Keratinocyte (primary cell): ENCODE results near the gene MTMR2. TPM values are rescaled to one million over a fixed set of nuclear protein-coding genes. Genes with fewer than 3 reads are reported as not detected.

Source experiments
- DNase-seq: peaks from one replicate; pipeline ENCODE4 v3.0.0-alpha.2; 2011; ENCODE audit warnings: low read depth, missing footprints, low spot score
- FAIRE-seq: peaks from 2 replicates; lab custom pipeline; 2011; peaks lifted over from hg19 to GRCh38; lab: Jason Lieb, UNC
- H2AFZ ChIP-seq: 2 replicates; pipeline ENCODE4 v1.6.0; 2012; ENCODE audit warnings: low read length, control low read depth, inconsistent platforms; ENCODE audit not compliant: control insufficient read depth
- H3K27ac ChIP-seq: 2 replicates; pipeline ENCODE4 v1.5.1; 2011; ENCODE audit warnings: low read length; ENCODE audit not compliant: control insufficient read depth, insufficient read depth
- H3K27me3 ChIP-seq: 3 replicates; pipeline ENCODE4 v1.6.0; 2011; ENCODE audit warnings: low read length; ENCODE audit not compliant: control insufficient read depth, insufficient read depth; ENCODE audit errors: extremely low read depth
- H3K36me3 ChIP-seq, 2 experiments: 2 replicates in 1 of 2; 3 replicates in 1 of 2; pipeline ENCODE4 v1.5.1; 2011; ENCODE audit warnings: low read length in 2 of 2, mild to moderate bottlenecking in 1 of 2; ENCODE audit not compliant: control insufficient read depth in 2 of 2, insufficient read depth in 2 of 2; ENCODE audit errors: extremely low read depth in 1 of 2
- H3K4me1 ChIP-seq: 3 replicates; pipeline ENCODE4 v1.5.1; 2011; ENCODE audit warnings: low read length; ENCODE audit not compliant: control insufficient read depth, insufficient read depth; ENCODE audit errors: extremely low read depth
- H3K4me2 ChIP-seq: 3 replicates; pipeline ENCODE4 v1.6.0; 2011; ENCODE audit warnings: low read depth, low read length; ENCODE audit not compliant: control insufficient read depth, insufficient read depth; ENCODE audit errors: extremely low read depth
- H3K4me3 ChIP-seq, 3 experiments: fragments of 200-600 bp in 1 of 3; sonication (generic) in 1 of 3; 2 replicates in 2 of 3; 3 replicates in 1 of 3; pipeline ENCODE4 v1.5.1; 2011 to 2016; ENCODE audit warnings: low read length in 3 of 3, mild to moderate bottlenecking in 3 of 3, control low read depth in 2 of 3, inconsistent platforms in 1 of 3, low read depth in 1 of 3, mixed read lengths in 1 of 3, mixed run types in 1 of 3, moderate library complexity in 1 of 3; ENCODE audit not compliant: control insufficient read depth in 2 of 3, insufficient read depth in 2 of 3; ENCODE audit errors: extremely low read depth in 1 of 3
- H3K79me2 ChIP-seq: 2 replicates; pipeline ENCODE4 v1.6.0; 2012; ENCODE audit warnings: low read length; ENCODE audit not compliant: control insufficient read depth, insufficient read depth
- H3K9ac ChIP-seq: 3 replicates; pipeline ENCODE4 v1.6.0; 2011; ENCODE audit warnings: low read length; ENCODE audit not compliant: control insufficient read depth, insufficient read depth; ENCODE audit errors: extremely low read depth
- H3K9me1 ChIP-seq: 3 replicates; pipeline ENCODE4 v1.6.0; 2011; ENCODE audit warnings: low read length; ENCODE audit not compliant: control insufficient read depth, insufficient read depth; ENCODE audit errors: extremely low read depth
- H3K9me3 ChIP-seq: 2 replicates; pipeline ENCODE4 v1.5.1; 2012; ENCODE audit warnings: low read depth, low read length; ENCODE audit not compliant: control insufficient read depth
- H4K20me1 ChIP-seq: 3 replicates; pipeline ENCODE4 v1.6.0; 2011; ENCODE audit warnings: low read length; ENCODE audit not compliant: control insufficient read depth, insufficient read depth; ENCODE audit errors: extremely low read depth
- EZH2 ChIP-seq: IDR thresholded peaks from one replicate; pipeline ENCODE4 v1.6.1; 2012; ENCODE audit warnings: inconsistent platforms, mild to moderate bottlenecking, low read length, moderate library complexity
- dilution Hi-C: fragments of 300-500 bp; cut with MboI; formaldehyde crosslinking; loops from one replicate; pipeline ENCODE4 v1.7.0; 2020; ENCODE audit warnings: low sequenced_read_pairs; ENCODE audit not compliant: extremely low pct_ligation_motif_present
- polyA plus RNA-seq, 5 experiments: library from polyadenylated mRNA; depleted of rRNA in 3 of 5; stranded (reverse) in 3 of 5; stranded (forward) in 1 of 5; unstranded in 1 of 5; fragments of >200 nt; gene quantifications; 1 replicate in 1 of 5; 2 replicates in 3 of 5; 3 replicates in 1 of 5; pipeline versions ENCODE4 v1.2.1 to v1.2.3, GENCODE V29; 2011 to 2012; ENCODE audit warnings: missing spikeins in 2 of 5, low read depth in 1 of 5, low replicate concordance in 1 of 5
- TF ChIP-seq, protein P1 (sequence below), 3 experiments: IDR thresholded peaks in 1 of 3; conservative IDR thresholded peaks in 1 of 3; optimal IDR thresholded peaks in 1 of 3; 2 replicates in 2 of 3; 3 replicates in 1 of 3; pipeline versions ENCODE3 to v1.5.1; 2011; ENCODE audit warnings: low read length in 3 of 3, mild to moderate bottlenecking in 3 of 3, moderate library complexity in 2 of 3, control low read depth in 1 of 3, inconsistent platforms in 1 of 3; ENCODE audit not compliant: insufficient read depth in 2 of 3; ENCODE audit errors: extremely low read depth in 1 of 3

The MTMR2 gene
- polyA plus RNA-seq, 1 donor (not counting 4 experiments of a cell fraction or from before 2014, with no cell fraction given), result 27.0 TPM

DNA sequence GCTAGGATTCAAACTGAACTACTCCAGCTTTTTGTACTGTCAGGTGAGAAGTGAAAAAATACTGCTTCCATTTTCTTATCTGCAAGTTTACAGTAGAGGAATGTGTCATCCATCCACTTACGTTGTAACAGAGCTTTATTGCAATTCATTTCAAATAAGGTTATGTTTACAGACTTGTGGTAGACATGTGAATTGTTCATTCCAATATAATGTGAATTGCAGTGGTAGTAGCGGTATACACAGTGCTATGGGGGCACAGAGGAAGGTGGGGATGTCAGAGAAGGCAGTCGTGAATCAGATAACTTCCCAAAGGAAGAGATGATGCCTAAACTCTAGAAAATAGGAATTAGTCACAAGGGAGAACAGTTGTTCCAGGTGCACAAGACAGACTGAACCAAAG lies 91.1 kb downstream of the MTMR2 start:
- Histone ChIP-seq H3K9me3 (no peaks in the 10 kb centered on the region), H3K27me3 (no peaks in the 10 kb centered on the region), H3K4me1 (peaks cover 14% of the 10 kb centered on the region), H3K9ac (no peak overlapping the region), H3K79me2 (no peaks in the 10 kb centered on the region), H3K27ac (no peak overlapping the region), H3K9me1 (no peaks in the 10 kb centered on the region), H3K4me3 (no peak overlapping the region), H3K36me3 (peaks cover 6 to 16% of the 10 kb centered on the region in 2 experiments), H4K20me1 (no peaks in the 10 kb centered on the region), H2AFZ (no peak overlapping the region), H3K4me2 (no peak overlapping the region)
- TF ChIP-seq EZH2, result no peak
- TF ChIP-seq, protein P1, sequence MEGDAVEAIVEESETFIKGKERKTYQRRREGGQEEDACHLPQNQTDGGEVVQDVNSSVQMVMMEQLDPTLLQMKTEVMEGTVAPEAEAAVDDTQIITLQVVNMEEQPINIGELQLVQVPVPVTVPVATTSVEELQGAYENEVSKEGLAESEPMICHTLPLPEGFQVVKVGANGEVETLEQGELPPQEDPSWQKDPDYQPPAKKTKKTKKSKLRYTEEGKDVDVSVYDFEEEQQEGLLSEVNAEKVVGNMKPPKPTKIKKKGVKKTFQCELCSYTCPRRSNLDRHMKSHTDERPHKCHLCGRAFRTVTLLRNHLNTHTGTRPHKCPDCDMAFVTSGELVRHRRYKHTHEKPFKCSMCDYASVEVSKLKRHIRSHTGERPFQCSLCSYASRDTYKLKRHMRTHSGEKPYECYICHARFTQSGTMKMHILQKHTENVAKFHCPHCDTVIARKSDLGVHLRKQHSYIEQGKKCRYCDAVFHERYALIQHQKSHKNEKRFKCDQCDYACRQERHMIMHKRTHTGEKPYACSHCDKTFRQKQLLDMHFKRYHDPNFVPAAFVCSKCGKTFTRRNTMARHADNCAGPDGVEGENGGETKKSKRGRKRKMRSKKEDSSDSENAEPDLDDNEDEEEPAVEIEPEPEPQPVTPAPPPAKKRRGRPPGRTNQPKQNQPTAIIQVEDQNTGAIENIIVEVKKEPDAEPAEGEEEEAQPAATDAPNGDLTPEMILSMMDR (optimal IDR thresholded peaks at IDR 0.05 in 1 of 3, IDR thresholded peaks at IDR 0.05 in 1 of 3, conservative IDR thresholded peaks at IDR 0.05 in 1 of 3; ENCODE audit: extremely low read depth in 1 of 3, insufficient read depth in 2 of 3, low read length in 3 of 3), result no peak
- DNase-seq, result no peak
- dilution Hi-C loops, result no loop called here
- no peak for FAIRE-seq

DNA sequence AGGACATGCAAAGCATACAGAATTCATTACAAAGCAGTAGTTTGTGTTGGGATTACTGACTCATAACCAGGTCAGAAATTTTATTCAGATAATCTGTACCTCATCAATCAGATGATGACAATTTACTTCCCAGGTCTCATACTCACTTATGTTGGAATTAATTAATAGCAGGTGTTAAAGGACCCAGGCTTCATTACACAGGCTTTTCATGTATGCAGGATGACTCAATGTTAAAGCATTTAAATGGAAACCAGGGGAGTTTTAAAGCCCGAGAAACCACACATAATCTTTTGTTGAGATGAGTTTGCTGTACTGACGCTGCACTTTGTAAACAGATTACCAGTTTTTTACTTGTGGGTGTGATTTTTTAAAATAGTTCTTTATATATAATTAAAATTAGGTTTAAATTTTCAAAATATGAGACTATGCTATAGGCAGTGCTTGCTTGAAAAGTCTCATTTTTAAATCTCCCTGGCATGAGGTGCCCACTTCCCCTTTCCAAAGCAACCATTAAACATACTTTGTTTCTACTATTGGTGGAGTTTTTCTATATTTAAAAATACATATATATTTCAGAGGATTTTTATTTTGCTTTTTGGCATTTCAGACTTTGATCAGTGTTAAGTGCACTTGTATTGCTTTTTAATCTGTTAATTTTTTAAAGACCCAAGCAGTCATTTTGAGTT lies 92.6 kb downstream of the MTMR2 start:
- Histone ChIP-seq H3K27me3 (no peaks in the 10 kb centered on the region), H3K27ac (peak overlapping the region; percentile 28), H3K4me3 (no peak overlapping the region), H3K9me1 (no peaks in the 10 kb centered on the region), H2AFZ (no peak overlapping the region), H3K4me1 (peaks cover 14% of the 10 kb centered on the region), H3K36me3 (peaks cover 6 to 15% of the 10 kb centered on the region in 2 experiments), H3K9ac (no peak overlapping the region), H3K79me2 (no peaks in the 10 kb centered on the region), H3K4me2 (no peak overlapping the region), H4K20me1 (no peaks in the 10 kb centered on the region), H3K9me3 (no peaks in the 10 kb centered on the region)
- FAIRE-seq, result peak; percentile 64
- peak; percentile 35 for DNase-seq
- dilution Hi-C loops, result no loop called here
- no peak for TF ChIP-seq EZH2
- TF ChIP-seq, protein P1 (optimal IDR thresholded peaks at IDR 0.05 in 1 of 3, IDR thresholded peaks at IDR 0.05 in 1 of 3, conservative IDR thresholded peaks at IDR 0.05 in 1 of 3; ENCODE audit: extremely low read depth in 1 of 3, insufficient read depth in 2 of 3, low read length in 3 of 3), result no peak
